Prostate gland (tissue), 2 donors: ENCODE measurements around the gene DKKL1.

ENCODE experiments used
- CTCF ChIP-seq, 4 experiments: fragments of 200-600 bp in 2 of 4; fragments of 450-650 bp in 2 of 4; sonication (generic) in 2 of 4; IDR thresholded peaks; 1 replicate in 3 of 4; 2 replicates in 1 of 4; pipeline ENCODE4 v1.5.1; 2016 to 2019; ENCODE audit warnings: antibody characterized with exemption in 4 of 4, mild to moderate bottlenecking in 2 of 4, moderate library complexity in 2 of 4
- POLR2A ChIP-seq: fragments of 450-650 bp; IDR thresholded peaks from one replicate; pipeline ENCODE4 v1.6.1; 2016; ENCODE audit warnings: antibody characterized with exemption, mild to moderate bottlenecking
- POLR2AphosphoS5 ChIP-seq: sonication (generic); formaldehyde crosslinking; IDR thresholded peaks from one replicate; pipeline ENCODE4 v1.6.1; 2017; ENCODE audit warnings: antibody characterized with exemption

- TF ChIP-seq CTCF (IDR thresholded peaks at IDR 0.05) (no peak), POLR2AphosphoS5 (no peak), POLR2A (no peak)
Observed at GRCh38 chr19:49383599-49383998, 19.9 kb downstream of the DKKL1 start.
